Activated CD4-positive, alpha-beta T cell treated with anti-CD3 and anti-CD28 coated beads, Interleukin-2, amount 50 U/mL, for 24 hours (primary cell): Measurements from ENCODE around the gene WWTR1.

Experiments
- DNase-seq, 2 donors: peaks; one replicate each; pipeline ENCODE4 v3.0.0-alpha.2; 2020; ENCODE audit warnings: low read depth in 1 of 2, low spot score in 1 of 2

The WWTR1 gene

DNA sequence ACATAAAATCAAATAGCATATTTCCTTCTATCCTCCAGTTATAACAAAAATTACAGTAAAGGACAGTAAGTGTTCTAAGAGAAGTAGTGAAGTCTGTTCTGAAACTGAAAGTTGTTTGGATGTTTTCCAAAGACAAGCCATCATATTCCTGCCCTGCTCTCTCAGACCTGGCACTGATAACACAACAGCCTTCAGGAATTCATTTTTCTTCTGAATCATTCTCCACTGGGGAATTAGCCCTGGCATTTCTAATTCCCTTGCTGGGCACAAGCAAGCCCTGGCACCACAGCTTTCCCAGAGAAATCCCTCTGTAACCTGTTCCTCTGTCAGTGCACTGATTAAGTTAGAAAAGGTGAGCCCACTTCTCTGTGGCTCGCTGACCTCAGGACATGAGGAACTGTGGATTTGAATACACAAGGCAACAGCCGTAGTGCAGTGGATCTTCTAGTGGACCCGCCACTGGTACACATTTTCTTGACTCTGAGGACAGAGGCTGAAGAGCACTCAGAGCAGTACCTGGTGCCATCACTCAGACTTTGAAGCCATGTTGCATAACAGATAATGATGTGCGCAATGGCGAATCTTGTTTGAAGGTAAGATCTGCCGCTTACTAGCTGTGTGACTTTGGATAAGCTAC, 61.6 kb downstream of the WWTR1 start:
- DNase-seq: no peak

DNA sequence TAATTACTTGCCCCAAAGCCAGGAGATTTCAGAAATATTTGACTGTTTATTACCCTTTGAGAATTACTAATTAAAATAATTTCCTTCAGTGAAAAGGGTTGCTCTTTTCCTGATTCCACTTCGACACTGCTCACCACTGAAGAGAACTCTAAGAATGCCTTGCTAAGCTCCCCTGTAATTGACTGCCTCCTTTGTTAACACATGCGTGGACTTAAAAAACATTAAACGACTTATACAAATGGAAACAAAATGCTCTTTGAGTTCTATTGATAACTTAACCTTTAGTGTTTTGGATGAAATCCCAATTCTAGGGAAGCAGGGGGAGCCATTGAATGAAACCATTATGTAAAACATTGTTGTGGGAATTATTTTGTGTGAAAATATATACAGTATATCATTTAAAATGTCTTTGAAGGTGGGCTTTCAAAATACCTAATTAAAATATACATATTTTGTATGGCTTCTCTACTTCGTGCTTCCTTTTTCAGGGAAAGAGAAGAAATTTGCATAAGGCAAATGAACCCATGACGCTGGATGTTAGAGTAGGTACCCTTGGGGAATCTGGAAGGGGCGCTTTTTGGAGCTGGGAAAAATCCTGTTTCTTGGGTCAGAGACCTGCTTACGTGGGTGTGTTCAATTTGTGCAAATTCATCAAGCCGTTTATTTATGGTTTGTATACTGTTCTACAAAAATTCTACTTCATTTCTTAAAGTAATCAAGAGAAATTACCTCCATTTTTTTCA, 64.2 kb downstream of the WWTR1 start:
- DNase-seq: no peak

DNA sequence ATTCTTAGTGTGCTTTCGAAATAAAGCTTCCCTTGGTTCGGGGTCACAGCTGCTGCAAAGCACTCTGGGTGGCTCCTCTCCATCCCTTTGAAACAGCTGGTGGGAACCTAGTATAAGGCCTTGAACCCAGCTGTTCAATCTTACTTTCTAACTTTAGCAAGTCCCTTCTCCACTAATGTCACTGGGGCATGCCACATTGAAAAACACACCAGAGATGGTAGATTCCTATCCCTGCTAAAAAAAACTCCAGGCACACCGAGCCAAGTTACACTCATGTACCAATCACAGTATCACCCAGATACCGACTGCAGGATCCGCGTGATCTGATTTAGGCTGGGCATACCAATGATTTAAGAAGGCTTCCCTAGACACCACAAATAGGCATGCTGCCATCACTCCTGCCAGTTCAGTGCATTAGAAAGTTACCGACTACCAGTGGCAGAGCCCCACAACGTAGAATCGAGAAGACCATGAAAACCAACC, 65.0 kb downstream of the WWTR1 start:
- no peak for DNase-seq

DNA sequence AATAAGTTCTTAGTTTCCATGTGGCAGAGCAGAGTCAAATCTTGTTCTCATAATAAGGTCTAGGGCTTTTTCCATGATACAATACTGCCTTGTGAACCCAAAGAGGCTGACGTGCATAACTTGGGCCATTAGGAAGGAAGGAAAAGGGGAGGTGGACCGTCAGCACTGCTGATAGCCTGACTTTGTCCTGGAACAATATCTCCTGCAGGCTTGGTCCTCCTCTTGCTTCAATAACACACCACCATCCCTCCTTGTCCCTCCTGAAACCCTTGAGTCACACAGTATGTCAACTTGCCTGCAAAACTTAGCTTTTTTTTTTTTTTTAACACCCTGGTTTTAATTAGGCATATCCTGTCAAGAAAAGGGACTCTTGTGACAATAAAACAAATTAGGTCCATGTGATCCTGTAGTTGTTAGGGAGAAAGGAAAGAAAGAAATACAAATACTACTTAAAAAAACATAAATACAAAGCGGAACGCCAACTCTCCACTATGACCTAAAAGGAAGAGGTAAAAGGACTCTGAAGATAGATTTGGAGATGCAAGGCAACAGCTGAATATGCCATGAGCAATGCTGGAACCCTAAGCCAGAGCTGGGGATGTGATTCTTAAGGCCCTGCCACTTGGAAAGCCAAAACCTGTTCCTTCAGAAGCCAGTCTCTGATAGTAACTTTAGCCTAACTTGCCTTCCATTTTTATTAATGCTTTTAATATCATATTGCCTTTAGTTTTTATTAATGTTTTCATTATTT, 67.0 kb downstream of the WWTR1 start:
- no peak for DNase-seq

DNA sequence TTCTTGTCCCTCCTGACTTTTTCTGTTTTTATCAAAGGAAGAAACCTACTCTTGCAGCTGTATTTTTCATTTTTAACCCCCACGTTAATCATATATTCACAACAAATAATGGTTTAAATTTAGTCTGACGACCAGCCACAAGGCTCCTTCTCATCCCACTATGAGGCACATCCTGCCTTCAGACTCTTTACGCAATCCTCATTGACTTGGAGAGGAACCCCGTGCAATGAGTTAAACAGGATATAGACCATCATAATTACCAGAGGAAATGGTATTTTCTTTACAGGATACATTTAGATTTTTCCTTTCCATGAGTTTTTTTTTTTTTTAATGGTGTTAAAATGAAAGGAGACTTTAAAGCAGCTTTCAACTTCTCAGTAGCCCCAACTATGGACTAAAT, 68.5 kb downstream of the WWTR1 start:
- no peak for DNase-seq

DNA sequence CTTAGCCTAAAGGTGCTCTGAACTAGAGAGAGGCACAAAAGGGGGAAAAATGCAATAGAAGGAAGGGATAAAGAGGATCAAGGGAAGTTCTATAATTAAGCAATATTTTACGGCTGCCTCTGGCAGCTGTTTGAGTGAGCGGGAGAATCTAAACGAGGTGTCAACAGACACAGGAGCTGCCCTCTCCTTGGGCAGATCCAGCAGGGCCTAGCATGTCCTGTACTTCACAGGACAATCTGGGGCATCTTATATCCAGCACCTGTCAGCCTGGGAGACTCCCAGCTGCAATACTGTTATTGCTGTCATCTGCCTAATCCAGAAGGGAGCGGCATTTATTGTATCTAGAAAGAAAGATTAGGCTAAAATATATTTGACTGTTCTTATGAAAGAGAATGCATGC, 68.9 kb downstream of the WWTR1 start:
- no peak for DNase-seq

DNA sequence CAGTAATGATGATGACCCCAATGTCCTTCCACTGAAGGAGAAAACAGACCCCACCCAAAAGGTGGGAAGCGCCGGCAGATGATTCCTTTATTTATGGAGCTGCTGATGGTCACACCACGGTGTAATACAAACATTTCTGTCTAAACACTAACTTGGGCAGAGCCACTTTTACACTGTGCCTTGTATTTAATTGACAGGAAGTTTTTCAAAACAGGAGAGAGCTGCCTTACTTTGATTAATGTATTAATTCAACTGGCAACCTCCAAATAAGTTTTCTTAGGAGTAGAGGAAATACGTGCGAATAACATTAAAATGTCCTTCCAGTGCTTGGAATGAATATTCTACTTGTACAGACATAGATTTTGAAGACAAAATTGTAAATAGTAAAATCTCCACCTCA, 70.4 kb downstream of the WWTR1 start:
- no peak for DNase-seq

DNA sequence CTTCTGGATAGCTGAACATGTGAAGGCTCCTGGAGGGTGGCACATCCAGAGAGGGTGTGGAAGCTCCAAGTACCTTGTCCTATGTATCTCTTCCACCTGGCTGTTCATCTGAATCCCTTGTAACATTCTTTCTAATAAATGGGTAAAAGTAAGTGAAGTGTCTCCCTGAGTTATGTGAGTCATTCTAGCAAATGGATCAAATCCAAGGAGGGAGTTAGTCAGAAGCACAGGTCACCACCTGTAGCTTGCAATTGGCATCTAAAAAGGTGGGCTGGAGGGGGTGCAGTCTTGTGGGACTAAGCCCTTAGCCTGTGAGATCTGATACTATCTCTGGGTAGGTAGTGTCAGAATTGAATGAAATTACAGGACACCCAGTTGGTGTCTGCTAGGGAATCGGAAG, 71.0 kb downstream of the WWTR1 start:
- DNase-seq: no peak

DNA sequence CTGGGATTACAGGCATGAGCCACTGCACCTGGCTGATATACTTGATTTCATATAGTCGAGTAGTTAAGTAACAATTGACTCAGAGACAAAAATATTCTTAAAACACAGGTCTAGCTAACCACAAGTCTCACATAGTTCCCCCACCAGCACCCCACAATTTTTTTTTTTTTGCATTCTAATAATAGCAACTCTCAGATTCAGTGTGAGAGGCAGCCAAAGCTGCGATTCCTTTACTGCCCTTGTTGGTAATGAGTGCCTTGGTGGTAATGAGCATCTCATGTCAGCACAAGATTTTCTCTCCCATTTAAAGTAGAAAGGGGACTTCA, 72.5 kb downstream of the WWTR1 start:
- DNase-seq: no peak

DNA sequence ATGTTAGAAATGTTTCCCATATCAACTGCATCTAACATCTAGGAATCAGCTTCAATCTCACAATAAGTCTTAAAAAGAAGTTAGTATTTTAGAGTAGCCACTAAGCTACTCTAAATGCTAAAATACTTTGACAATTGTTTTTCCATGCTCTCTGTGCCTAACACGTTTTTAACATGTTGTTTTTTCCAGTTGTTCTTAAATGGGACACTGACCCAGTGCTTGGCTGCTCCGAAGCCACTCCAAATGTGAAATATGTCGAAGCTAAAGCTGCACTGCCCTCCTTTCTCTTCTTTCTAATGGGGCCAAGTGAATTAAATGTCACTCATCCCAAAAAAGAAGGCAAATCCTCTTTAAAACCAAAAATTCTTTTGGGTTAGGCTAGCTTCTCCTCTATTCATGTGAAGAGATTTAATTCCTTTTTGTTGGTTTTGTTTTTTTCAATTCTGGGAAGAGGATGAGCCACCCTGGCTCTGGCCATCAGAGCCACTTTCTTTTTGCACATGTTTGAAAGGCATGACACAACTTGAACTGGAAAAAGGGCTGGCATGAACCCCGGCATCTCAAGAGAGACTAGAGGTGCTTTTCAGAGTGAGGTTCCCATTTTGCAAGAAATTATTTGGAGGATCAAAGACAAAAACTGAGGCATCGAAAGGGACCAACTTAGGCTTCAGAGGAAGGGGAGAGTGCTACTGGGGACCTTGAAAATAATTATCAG, 73.7 kb downstream of the WWTR1 start:
- no peak for DNase-seq

DNA sequence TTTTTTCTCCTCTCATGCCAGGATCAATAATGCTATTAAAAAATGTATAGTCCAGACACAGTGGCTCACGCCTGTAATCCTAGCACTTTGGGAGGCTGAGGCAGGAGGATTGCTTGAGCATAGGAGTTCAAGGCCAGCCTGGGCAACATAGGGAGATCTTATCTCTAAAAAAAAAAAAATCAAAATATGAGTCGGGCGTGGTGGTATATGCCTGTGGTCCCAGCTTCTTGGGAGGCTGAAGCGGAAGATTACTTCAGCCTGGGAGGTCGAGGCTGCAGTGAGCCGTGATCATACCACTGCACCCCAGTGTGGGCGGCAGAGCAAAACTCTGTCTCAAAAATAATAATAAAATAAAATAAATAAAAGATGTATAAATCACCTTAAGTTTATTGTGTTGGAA, 75.4 kb downstream of the WWTR1 start:
- no peak for DNase-seq

DNA sequence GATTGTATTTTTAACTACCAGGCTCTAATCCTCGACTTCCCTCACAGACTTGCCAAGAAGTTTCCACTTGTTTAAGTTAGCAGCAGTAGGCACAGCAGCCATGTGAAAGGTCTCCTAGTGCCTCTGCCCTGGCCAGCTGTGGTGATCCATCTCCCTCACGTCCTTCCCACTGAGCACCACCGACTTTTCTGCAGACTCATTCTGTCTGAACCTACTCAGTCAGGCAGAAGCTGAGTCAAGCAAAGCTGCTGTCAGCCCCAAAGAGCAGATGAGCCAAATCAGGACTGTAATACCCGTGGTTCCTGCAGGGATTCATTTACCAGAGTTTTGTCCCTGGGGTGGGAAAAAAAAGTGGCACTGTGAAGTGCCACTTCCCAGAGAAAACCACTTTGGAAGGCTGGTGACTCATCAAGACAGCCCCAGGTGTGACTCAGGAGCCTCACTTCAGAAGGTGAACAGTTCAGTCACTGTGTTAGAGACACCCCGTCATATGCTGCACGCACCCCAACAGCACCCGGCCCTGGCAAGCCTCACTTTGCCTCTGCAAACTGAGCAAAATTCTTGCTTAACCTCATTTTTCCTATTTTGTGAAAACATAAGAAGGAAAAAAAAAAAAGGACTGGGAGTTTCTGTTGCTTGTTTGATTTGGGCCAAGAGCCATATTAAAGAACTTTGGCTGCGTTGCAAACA, 76.0 kb downstream of the WWTR1 start:
- no peak for DNase-seq

DNA sequence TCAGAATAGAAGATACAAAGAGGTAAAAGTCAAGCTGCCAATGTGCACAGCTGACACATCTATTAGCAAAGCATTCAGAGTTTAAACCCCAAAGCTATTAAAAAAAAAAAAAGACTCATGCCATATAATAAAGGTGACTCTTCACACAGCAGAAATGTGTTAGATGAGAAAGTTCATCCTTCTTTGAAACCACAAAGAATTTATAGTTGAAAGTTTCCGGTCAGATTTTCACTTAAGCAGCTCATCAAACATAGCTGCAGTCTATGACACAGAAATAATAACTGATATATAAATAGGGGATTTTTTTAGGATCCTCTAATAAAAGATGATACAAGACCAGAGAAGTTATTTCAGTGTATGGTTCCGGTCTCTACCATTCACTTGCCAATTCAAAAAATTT, 76.6 kb downstream of the WWTR1 start:
- DNase-seq: no peak

DNA sequence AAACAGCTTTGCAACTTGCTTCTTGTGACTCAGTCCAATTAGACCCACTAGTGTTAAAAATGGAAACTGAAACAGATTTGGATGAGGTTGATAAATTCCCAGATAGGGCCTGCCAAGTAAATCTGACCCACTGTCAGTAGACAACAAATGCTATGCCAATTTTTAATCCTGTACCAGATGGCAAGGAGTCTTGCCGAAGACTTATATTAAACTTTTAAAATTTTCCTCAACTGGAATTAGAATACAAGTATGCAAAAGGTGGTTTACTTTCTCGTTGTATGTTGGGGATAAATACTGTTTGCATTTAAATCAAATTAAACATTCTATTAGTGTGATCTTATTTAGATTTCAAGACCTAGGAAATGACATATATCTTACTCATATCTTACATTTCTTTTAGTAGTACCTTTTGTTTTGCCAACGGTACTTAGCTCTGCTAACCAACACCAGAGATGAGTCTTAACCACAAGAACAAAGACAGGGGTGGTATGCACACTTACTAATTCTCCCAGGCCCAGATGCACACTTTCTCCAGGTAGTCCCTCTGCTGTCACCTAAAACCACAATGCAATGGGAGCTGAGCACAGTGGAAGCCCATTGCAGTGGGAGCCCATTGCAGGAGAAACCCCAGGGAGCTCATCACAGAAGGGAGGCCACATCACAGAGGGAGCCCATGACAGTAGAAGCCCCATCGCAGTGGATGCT, 77.8 kb downstream of the WWTR1 start:
- DNase-seq: no peak

DNA sequence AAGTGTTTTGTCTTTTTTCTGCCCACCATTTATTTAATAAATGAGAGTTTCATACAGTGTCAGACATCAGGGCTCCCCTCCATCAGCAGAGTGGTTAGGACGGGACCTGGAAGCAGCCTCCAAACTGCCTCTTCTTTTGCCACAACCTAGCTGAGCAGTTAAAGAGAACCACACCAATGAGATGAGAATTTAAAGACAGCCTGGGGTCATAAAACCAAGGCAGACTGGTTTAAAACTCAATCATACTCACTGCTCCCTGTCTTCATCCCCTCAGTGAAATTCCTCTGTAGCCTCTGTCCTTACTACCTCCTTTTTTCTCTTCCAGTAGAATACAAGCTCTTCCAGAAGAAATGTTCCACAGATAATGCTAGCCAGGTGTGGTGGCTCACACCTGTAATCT, 78.7 kb downstream of the WWTR1 start:
- no peak for DNase-seq

DNA sequence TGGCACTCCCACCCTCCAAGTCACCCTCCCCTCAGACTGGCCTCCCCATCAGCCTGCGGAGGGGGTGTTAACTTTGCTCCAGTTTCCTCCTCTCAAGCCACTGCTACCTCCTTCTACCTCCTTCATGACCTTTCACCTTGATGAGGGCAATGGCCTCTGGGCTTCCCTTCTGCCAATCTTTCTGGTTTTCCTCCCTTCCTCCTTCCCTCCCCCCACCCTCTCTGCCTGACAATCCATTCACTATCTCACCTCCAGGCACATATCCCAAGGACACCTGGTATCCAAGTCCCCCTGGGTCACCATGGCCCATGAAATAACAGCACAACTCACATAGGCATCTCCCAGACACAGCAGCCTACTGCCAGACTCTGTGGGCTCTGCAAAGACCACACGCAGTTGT, 80.0 kb downstream of the WWTR1 start:
- DNase-seq: no peak

DNA sequence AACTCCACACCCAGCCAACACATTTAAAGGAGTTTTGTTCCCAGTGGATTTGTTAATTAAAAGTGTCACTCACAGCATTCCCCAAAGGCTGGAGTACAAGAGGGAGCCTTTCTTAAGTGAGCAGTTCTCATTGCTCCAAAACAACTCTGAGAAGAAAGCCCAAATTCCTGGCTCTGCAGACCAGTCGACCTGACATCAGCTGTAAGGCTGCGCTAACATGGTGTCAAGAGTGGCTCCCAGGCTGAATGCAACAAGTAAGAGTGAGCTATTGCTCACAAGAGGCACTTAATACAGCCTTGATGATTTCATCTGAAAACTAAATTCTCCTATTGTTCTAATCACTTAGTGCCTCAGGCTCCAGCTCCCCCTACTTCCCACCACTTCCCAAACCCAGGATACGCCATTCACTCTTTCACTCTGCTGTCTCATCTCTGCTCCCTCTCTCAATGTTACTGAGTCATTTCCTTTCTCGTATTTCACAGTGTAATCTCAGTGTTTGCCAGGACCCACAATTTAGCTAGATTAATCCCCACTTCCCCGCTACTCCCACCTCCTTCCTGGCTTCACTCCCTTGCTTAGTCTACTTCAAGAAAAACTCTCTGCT, 81.8 kb downstream of the WWTR1 start:
- no peak for DNase-seq

DNA sequence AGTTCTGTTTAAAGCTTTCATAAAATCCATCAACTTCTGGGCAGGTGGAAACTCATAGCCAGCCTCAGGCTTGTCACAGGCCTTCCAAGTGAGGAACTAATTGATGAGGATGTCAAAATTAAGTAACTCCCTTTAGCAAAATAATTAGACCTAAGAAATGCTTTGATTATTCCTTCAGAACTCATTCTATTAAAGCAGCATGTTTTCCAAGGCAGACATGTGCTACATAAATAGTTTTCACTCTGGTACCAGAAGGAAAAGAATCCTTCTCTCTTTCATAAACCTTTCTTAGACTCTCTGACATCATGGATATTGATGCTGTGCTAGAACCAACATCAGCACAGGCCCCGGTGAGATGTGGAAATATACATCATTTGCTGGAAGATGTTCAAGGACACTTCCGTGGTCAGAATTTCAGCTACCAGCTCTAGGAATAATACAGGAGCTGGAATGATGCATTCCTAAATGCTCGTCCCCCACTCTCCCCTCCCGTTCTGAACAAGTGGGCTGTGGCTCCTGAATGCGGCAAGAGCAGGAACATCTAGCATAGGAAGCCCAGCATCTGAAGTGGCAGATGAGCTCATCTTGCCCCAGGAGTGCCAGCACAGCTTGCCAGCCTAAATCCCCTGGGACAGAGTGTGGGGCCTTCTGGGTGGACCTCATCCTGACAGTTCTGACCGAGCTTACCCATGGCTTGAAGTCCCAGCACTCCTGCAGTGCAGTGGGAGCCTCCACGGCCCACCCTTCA, 82.4 kb downstream of the WWTR1 start:
- DNase-seq: no peak

DNA sequence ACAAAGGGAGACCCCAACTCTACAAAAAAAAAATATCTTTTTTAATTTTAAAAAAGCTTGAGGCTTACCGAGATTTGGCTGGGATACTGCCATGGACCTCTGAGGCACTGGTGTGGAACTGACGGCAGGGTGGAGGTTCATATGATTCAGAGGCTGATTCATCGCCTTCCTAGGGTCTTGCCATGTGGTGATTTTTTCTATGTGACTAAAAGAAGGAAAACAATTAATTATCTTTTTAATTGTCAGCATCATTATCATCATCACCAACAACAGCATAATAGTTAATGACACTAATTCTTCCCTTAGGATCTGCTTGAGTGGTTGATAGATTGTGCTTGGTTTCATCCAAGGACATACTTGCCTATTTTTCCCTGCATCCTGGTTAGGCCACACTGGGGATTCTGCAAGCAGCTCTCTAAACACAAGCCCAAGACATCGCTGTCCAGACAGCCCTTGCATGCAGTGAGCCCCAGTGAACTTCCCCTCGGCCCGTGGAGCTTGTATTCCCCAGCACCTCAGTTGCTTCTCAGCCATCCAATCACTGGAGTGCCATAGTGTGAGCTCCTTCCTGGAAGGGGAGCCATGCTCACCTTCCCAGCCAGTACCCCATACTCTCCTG, 84.9 kb downstream of the WWTR1 start:
- DNase-seq: no peak
